Measurements from ENCODE around the gene ZNFX1. TPM values are rescaled to one million over a fixed set of nuclear protein-coding genes. Genes with fewer than 3 reads are reported as not detected.

ZNFX1 gene
- total RNA-seq, 1 donor from 2014 or later = 36.4 TPM

- H3K9me3 Mint-ChIP-seq (ENCODE audit: low read depth) = no peaks in the 10 kb centered on the region
- no peak for DNase-seq (ENCODE audit: low spot score)
- no peak overlapping the region for H3K27ac Mint-ChIP-seq (ENCODE audit: unreplicated experiment)
- H3K36me3 Mint-ChIP-seq (ENCODE audit: low read depth) = peaks cover 46% of the 10 kb centered on the region
- H3K27me3 Mint-ChIP-seq (ENCODE audit: low read depth) = no peaks in the 10 kb centered on the region
- no peak for TF ChIP-seq CTCF (IDR thresholded peaks at IDR 0.05)
- H3K4me3 Mint-ChIP-seq (ENCODE audit: unreplicated experiment) = no peak overlapping the region
- H3K4me1 Mint-ChIP-seq (ENCODE audit: low read depth) = peaks cover 4% of the 10 kb centered on the region
These were observed 18.6 kb downstream of the ZNFX1 start for GRCh38 chr20:49259284-49259683.

- H3K4me3 Mint-ChIP-seq (ENCODE audit: unreplicated experiment) = no peak overlapping the region
- H3K4me1 Mint-ChIP-seq (ENCODE audit: low read depth) = peaks cover 4% of the 10 kb centered on the region
- DNase-seq (ENCODE audit: low spot score) = no peak
- H3K27me3 Mint-ChIP-seq (ENCODE audit: low read depth) = no peaks in the 10 kb centered on the region
- no peaks in the 10 kb centered on the region for H3K9me3 Mint-ChIP-seq (ENCODE audit: low read depth)
- H3K36me3 Mint-ChIP-seq (ENCODE audit: low read depth) = peaks cover 44% of the 10 kb centered on the region
- TF ChIP-seq CTCF (IDR thresholded peaks at IDR 0.05) = no peak
- H3K27ac Mint-ChIP-seq (ENCODE audit: unreplicated experiment) = no peak overlapping the region
These were observed 21.6 kb downstream of the ZNFX1 start for GRCh38 chr20:49256261-49256660.

DNA sequence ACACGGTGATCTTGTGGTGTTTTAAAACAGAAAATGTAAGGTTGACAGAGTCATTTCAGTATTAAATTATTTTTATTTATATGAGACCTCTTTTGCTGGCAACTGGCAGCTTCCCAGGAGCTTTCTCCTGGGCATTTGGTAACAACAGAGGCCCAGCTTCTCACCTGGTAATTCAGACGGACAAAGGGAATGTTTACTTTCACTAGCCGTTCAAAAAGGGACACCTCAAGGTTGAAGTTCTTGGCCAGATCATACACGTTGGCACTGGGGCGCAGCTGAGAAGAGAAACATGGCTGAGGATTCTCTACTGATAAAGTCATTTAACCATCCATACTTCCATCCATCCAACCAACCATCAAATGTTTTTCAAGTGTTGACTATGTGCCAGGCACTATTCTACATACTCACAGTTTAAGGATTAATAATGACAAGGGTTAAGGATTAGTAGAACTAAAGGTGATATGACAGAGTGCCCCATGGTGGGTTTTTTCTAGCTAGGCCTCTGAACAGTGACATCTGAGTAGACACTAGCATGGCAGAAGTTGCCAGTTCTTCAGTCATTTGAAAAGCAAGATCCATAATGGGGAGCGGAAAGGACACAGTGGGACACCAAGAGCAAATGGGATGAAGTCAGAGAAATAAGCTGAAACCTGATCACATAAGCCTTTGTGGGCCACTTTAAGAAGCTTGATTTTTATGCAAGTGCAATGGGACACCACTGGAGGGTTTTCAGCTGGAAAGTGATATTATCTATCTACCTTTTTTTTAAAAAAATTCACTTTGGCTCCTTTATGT is 25.1 kb downstream of the ZNFX1 start:
- DNase-seq (ENCODE audit: low spot score) = no peak
- Mint-ChIP-seq H3K4me1 (ENCODE audit: low read depth) (no peaks in the 10 kb centered on the region), H3K9me3 (ENCODE audit: low read depth) (no peaks in the 10 kb centered on the region), H3K4me3 (ENCODE audit: unreplicated experiment) (no peak overlapping the region), H3K27ac (ENCODE audit: unreplicated experiment) (no peak overlapping the region), H3K27me3 (ENCODE audit: low read depth) (no peaks in the 10 kb centered on the region), H3K36me3 (ENCODE audit: low read depth) (peaks cover 49% of the 10 kb centered on the region)
- no peak for TF ChIP-seq CTCF (IDR thresholded peaks at IDR 0.05)

- TF ChIP-seq CTCF (IDR thresholded peaks at IDR 0.05) = no peak
- no peaks in the 10 kb centered on the region for H3K9me3 Mint-ChIP-seq (ENCODE audit: low read depth)
- no peaks in the 10 kb centered on the region for H3K27me3 Mint-ChIP-seq (ENCODE audit: low read depth)
- H3K36me3 Mint-ChIP-seq (ENCODE audit: low read depth) = peaks cover 28% of the 10 kb centered on the region
- no peak overlapping the region for H3K4me3 Mint-ChIP-seq (ENCODE audit: unreplicated experiment)
- no peak for DNase-seq (ENCODE audit: low spot score)
- H3K27ac Mint-ChIP-seq (ENCODE audit: unreplicated experiment) = no peak overlapping the region
- H3K4me1 Mint-ChIP-seq (ENCODE audit: low read depth) = no peaks in the 10 kb centered on the region
These were observed 28.8 kb downstream of the ZNFX1 start for GRCh38 chr20:49248879-49249665.

- DNase-seq (ENCODE audit: low spot score) = peak; percentile 84
- H3K4me3 Mint-ChIP-seq (ENCODE audit: unreplicated experiment) = no peak overlapping the region
- no peaks in the 10 kb centered on the region for H3K27me3 Mint-ChIP-seq (ENCODE audit: low read depth)
- H3K36me3 Mint-ChIP-seq (ENCODE audit: low read depth) = peaks cover 27% of the 10 kb centered on the region
- no peak overlapping the region for H3K27ac Mint-ChIP-seq (ENCODE audit: unreplicated experiment)
- H3K9me3 Mint-ChIP-seq (ENCODE audit: low read depth) = no peaks in the 10 kb centered on the region
- no peaks in the 10 kb centered on the region for H3K4me1 Mint-ChIP-seq (ENCODE audit: low read depth)
- TF ChIP-seq CTCF (IDR thresholded peaks at IDR 0.05) = no peak
These were observed 29.6 kb downstream of the ZNFX1 start for GRCh38 chr20:49248301-49248700.
